Measurements from ENCODE around the gene GRID1.

DNA sequence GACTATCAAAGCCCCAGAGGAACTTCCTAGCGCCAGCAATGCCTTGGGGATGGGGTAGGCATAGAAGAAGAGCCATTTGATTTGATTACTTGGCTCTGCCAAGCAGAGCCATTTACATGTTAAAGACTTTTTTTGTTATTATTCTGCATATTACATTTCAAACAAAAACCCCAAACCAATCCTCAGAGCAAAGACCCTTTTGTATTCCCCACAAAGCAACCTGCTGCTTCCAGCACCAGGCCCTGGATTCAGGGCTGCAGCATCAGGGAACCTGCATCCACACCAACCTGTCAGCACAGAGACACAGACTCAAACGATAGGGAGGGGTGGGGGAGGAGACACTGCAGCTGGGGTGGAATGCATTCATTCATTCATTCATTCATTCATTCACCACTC lies 73.2 kb downstream of the GRID1 start:
- TF ChIP-seq EZH2 (IDR thresholded peaks at IDR 0.05; ENCODE audit: insufficient read depth, poor library complexity, severe bottlenecking) (no peak), EZH2phosphoT487 (IDR thresholded peaks at IDR 0.05; ENCODE audit: insufficient read depth, low read depth) (no peak)
